Measurements from ENCODE around the gene ZNF433. TPM values are rescaled to one million over a fixed set of nuclear protein-coding genes. Genes with fewer than 3 reads are reported as not detected.
"Not testable (repeated sequence)": the region's sequence is repeated elsewhere in the genome, so short reads cannot be mapped to it uniquely, and the experiment has no call there.

ZNF433 gene
- 9.5 and 12.0 TPM in 2 replicates for total RNA-seq
- polyA plus RNA-seq, result 8.2 and 8.8 TPM in 2 replicates

- H3K9me3 ChIP-seq (ENCODE audit: low read depth), result no peaks in the 10 kb centered on the region
- H3K4me3 ChIP-seq, result peak within 1 kb of the TSS; percentile 93
- DNase-seq (ENCODE audit: low read depth in 1 of 2, low spot score in 1 of 2), result peak; percentile 90 to 97
- peak within 1 kb of the TSS; percentile 94 for H3K27ac ChIP-seq
- peaks cover 6% of the 10 kb centered on the region for H3K4me1 ChIP-seq (ENCODE audit: low read depth)
- H3K36me3 ChIP-seq, result no peaks in the 10 kb centered on the region
- no peaks in the 10 kb centered on the region for H3K27me3 ChIP-seq
- no peak for TF ChIP-seq CTCF (IDR thresholded peaks at IDR 0.05; ENCODE audit: low read depth, low read length)
These were observed at the start of gene ZNF433 for GRCh38 chr19:12035220-12036172. ZNF433 (minus strand) TSS chr19:12035679; CDS start chr19:12035539, 140 bp downstream.

GRCh38 chr19:12083336-12083735 is 47.9 kb upstream of the ZNF433 start:
- not testable (repeated sequence) for H3K27me3 ChIP-seq; H3K4me3 ChIP-seq; DNase-seq (ENCODE audit: low read depth in 1 of 2, low spot score in 1 of 2); H3K36me3 ChIP-seq; H3K4me1 ChIP-seq (ENCODE audit: low read depth); H3K9me3 ChIP-seq (ENCODE audit: low read depth); H3K27ac ChIP-seq

- Histone ChIP-seq H3K4me3 (no peak overlapping the region), H3K27me3 (no peaks in the 10 kb centered on the region), H3K27ac (no peak overlapping the region), H3K4me1 (ENCODE audit: low read depth) (no peaks in the 10 kb centered on the region), H3K9me3 (ENCODE audit: low read depth) (peaks cover 14% of the 10 kb centered on the region), H3K36me3 (peaks cover 54% of the 10 kb centered on the region)
- no peak for TF ChIP-seq CTCF (IDR thresholded peaks at IDR 0.05; ENCODE audit: low read depth, low read length)
- no peak for DNase-seq (ENCODE audit: low read depth in 1 of 2, low spot score in 1 of 2)
These were observed 41.9 kb upstream of the ZNF433 start for GRCh38 chr19:12077375-12077774.

GRCh38 chr19:12076331-12076730 is 40.9 kb upstream of the ZNF433 start:
- H3K4me3 ChIP-seq; H3K27me3 ChIP-seq; H3K27ac ChIP-seq; DNase-seq (ENCODE audit: low read depth in 1 of 2, low spot score in 1 of 2); H3K4me1 ChIP-seq (ENCODE audit: low read depth): not testable (repeated sequence)
- H3K36me3 ChIP-seq, result peaks cover 54% of the 10 kb centered on the region
- H3K9me3 ChIP-seq (ENCODE audit: low read depth), result peaks cover 13% of the 10 kb centered on the region

- H3K4me3 ChIP-seq, result no peak overlapping the region
- H3K36me3 ChIP-seq, result peaks cover 54% of the 10 kb centered on the region
- no peak overlapping the region for H3K27ac ChIP-seq
- H3K27me3 ChIP-seq, result no peaks in the 10 kb centered on the region
- TF ChIP-seq CTCF (IDR thresholded peaks at IDR 0.05; ENCODE audit: low read depth, low read length), result no peak
- no peak for DNase-seq (ENCODE audit: low read depth in 1 of 2, low spot score in 1 of 2)
- H3K4me1 ChIP-seq (ENCODE audit: low read depth), result no peaks in the 10 kb centered on the region
- peaks cover 13% of the 10 kb centered on the region for H3K9me3 ChIP-seq (ENCODE audit: low read depth)
These were observed 40.2 kb upstream of the ZNF433 start for GRCh38 chr19:12075538-12076139.

GRCh38 chr19:12064590-12065538 is 29.4 kb upstream of the ZNF433 start, which contains the start of gene ZNF844:
ZNF844 (plus strand) TSS chr19:12064731; CDS start chr19:12064874, 143 bp downstream.
- DNase-seq (ENCODE audit: low read depth in 1 of 2, low spot score in 1 of 2), result peak; percentile 94 to 96
- Histone ChIP-seq H3K27me3 (no peaks in the 10 kb centered on the region), H3K4me1 (ENCODE audit: low read depth) (no peaks in the 10 kb centered on the region), H3K4me3 (peak within 1 kb of the TSS; percentile 76), H3K9me3 (ENCODE audit: low read depth) (no peaks in the 10 kb centered on the region), H3K36me3 (no peaks in the 10 kb centered on the region), H3K27ac (peak within 1 kb of the TSS; percentile 89)
- no peak for TF ChIP-seq CTCF (IDR thresholded peaks at IDR 0.05; ENCODE audit: low read depth, low read length)

Data from cardiac muscle cell (in vitro differentiated cells and primary cell).